IMR-90 (cell line): ENCODE results near the gene GLRX3. TPM values are rescaled to one million over a fixed set of nuclear protein-coding genes. Genes with fewer than 3 reads are reported as not detected.

Experiments used
- ATAC-seq: fragments of 200-7000 bp; cut with Tn5 transposase; 2 replicates; pipeline ENCODE4 v1.9.1; 2020; ENCODE audit warnings: low read depth, mild to moderate bottlenecking, moderate library complexity
- BruUV-seq: library from RNA; stranded (reverse); fragments of 400-500 nt; replicated peaks from 2 replicates; lab custom pipeline; 2021; lab: Mats Ljungman, UMichigan
- CTCF ChIA-PET: fragments of 300-600 bp; formaldehyde crosslinking; extraction: SDS; loops from one replicate; lab custom pipeline; 2021; ENCODE audit warnings: antibody characterized with exemption; lab: Yijun Ruan, JAX
- POLR2A ChIA-PET: fragments of 300-600 bp; sonication (Branson Sonifier 250); formaldehyde crosslinking; loops from one replicate; lab custom pipeline; 2022; ENCODE audit warnings: antibody characterized with exemption; ENCODE audit not compliant: unreplicated experiment; lab: Charles Lee
- DNase-seq: peaks from one replicate; pipeline ENCODE4 v3.0.0; 2013
- H2AFZ ChIP-seq: replicated peaks from 2 replicates; pipeline ENCODE3; 2013; ENCODE audit warnings: low read length, mild to moderate bottlenecking; ENCODE audit not compliant: poor library complexity
- H2AK5ac ChIP-seq: 2 replicates; pipeline ENCODE4 v1.6.1; 2013; ENCODE audit warnings: low read depth, low read length, inconsistent platforms
- H2AK9ac ChIP-seq: replicated peaks from 2 replicates; pipeline ENCODE3; 2013; ENCODE audit warnings: mild to moderate bottlenecking, low read depth, low read length, moderate library complexity; ENCODE audit not compliant: poor library complexity
- H2BK120ac ChIP-seq: 2 replicates; pipeline ENCODE4 v1.6.1; 2013; ENCODE audit warnings: low read depth, low read length, inconsistent platforms
- H2BK15ac ChIP-seq: 3 replicates; pipeline ENCODE4 v1.6.1; 2013; ENCODE audit warnings: low read depth, low read length, inconsistent platforms
- H2BK20ac ChIP-seq: 2 replicates; pipeline ENCODE4 v1.6.1; 2013; ENCODE audit warnings: low read depth, mild to moderate bottlenecking, inconsistent platforms, low read length, moderate library complexity
- H2BK5ac ChIP-seq: 2 replicates; pipeline ENCODE4 v1.6.1; 2013; ENCODE audit warnings: mild to moderate bottlenecking, low read depth, low read length, inconsistent platforms; ENCODE audit not compliant: poor library complexity, severe bottlenecking
- H3K14ac ChIP-seq: replicated peaks from 2 replicates; pipeline ENCODE4 v1.6.1; 2013; ENCODE audit warnings: low read depth, low read length, inconsistent platforms
- H3K18ac ChIP-seq: 2 replicates; pipeline ENCODE4 v1.6.1; 2013; ENCODE audit warnings: low read depth, low read length, control low read depth
- H3K23ac ChIP-seq: 2 replicates; pipeline ENCODE4 v1.6.1; 2013; ENCODE audit warnings: low read depth, low read length, inconsistent platforms
- H3K27ac ChIP-seq: 2 replicates; pipeline ENCODE4 v1.5.1; 2013; ENCODE audit warnings: mild to moderate bottlenecking, control low read depth, low read length; ENCODE audit not compliant: insufficient read depth
- H3K27me3 ChIP-seq: 2 replicates; pipeline ENCODE4 v1.6.1; 2013; ENCODE audit warnings: low read length; ENCODE audit not compliant: control insufficient read depth, insufficient read depth
- H3K36me3 ChIP-seq: 2 replicates; pipeline ENCODE4 v1.6.1; 2013; ENCODE audit warnings: low read length, mixed read lengths; ENCODE audit not compliant: control insufficient read depth, insufficient read depth
- H3K4ac ChIP-seq: 2 replicates; pipeline ENCODE4 v1.6.1; 2013; ENCODE audit warnings: low read depth, low read length, inconsistent platforms
- H3K4me1 ChIP-seq: 2 replicates; pipeline ENCODE4 v1.6.1; 2013; ENCODE audit warnings: low read length, mixed read lengths; ENCODE audit not compliant: control insufficient read depth, insufficient read depth
- H3K4me2 ChIP-seq: 2 replicates; pipeline ENCODE4 v1.6.1; 2013; ENCODE audit warnings: low read depth, mild to moderate bottlenecking, control low read depth, low read length, moderate library complexity
- H3K4me3 ChIP-seq: 2 replicates; pipeline ENCODE4 v1.5.1; 2013; ENCODE audit warnings: low read depth, mild to moderate bottlenecking, control low read depth, low read length, moderate library complexity; ENCODE audit not compliant: insufficient read depth
- H3K56ac ChIP-seq: 2 replicates; pipeline ENCODE4 v1.6.1; 2013; ENCODE audit warnings: low read length, inconsistent platforms; ENCODE audit not compliant: insufficient read depth; ENCODE audit errors: extremely low read depth
- H3K79me1 ChIP-seq, 2 experiments: 2 replicates each; pipeline ENCODE4 v1.6.1; 2013; ENCODE audit warnings: low read length in 2 of 2, inconsistent platforms in 1 of 2, low read depth in 1 of 2
- H3K9ac ChIP-seq: 2 replicates; pipeline ENCODE4 v1.6.1; 2013; ENCODE audit warnings: low read depth, low read length, control low read depth
- H3K9me1 ChIP-seq: 2 replicates; pipeline ENCODE4 v1.6.1; 2013; ENCODE audit warnings: low read length, inconsistent platforms; ENCODE audit not compliant: insufficient read depth
- H3K9me3 ChIP-seq: 2 replicates; pipeline ENCODE4 v1.6.1; 2013; ENCODE audit warnings: low read length; ENCODE audit not compliant: control insufficient read depth, insufficient read depth
- H4K20me1 ChIP-seq: 2 replicates; pipeline ENCODE4 v1.6.1; 2013; ENCODE audit warnings: low read length, inconsistent platforms; ENCODE audit not compliant: insufficient read depth
- H4K5ac ChIP-seq: 2 replicates; pipeline ENCODE4 v1.6.1; 2013; ENCODE audit warnings: mild to moderate bottlenecking, low read depth, low read length, control low read depth
- H4K8ac ChIP-seq, 2 experiments: 2 replicates each; pipeline ENCODE4 v1.6.1; 2013; ENCODE audit warnings: low read depth in 2 of 2, low read length in 2 of 2, control low read depth in 1 of 2, inconsistent platforms in 1 of 2
- H4K91ac ChIP-seq: 2 replicates; pipeline ENCODE4 v1.6.1; 2013; ENCODE audit warnings: low read depth, low read length, inconsistent platforms; ENCODE audit not compliant: insufficient read depth
- BHLHE40 ChIP-seq: fragments of 150-350 bp; IDR thresholded peaks from 2 replicates; pipeline ENCODE4 v1.6.1; 2016; ENCODE audit warnings: mild to moderate bottlenecking, low read depth, low read length
- ELK1 ChIP-seq: fragments of 150-350 bp; IDR thresholded peaks from 2 replicates; pipeline ENCODE4 v1.6.1; 2016; ENCODE audit warnings: low read depth, mild to moderate bottlenecking, low read length, moderate library complexity, borderline replicate concordance
- MAZ ChIP-seq: IDR thresholded peaks from 2 replicates; pipeline ENCODE4 v1.6.1; 2012; ENCODE audit warnings: low read depth, mild to moderate bottlenecking, low read length, improper control_type of control experiment, moderate library complexity, borderline replicate concordance
- MXI1 ChIP-seq: IDR thresholded peaks from 2 replicates; pipeline ENCODE4 v1.6.1; 2012; ENCODE audit warnings: low read depth, mild to moderate bottlenecking, low read length, moderate library complexity, borderline replicate concordance
- POLR2A ChIP-seq: IDR thresholded peaks from 2 replicates; pipeline ENCODE4 v1.6.1; 2012; ENCODE audit warnings: mild to moderate bottlenecking, low read depth, low read length
- RAD21 ChIP-seq: IDR thresholded peaks from 2 replicates; pipeline ENCODE4 v1.6.1; 2012; ENCODE audit warnings: low read length, improper control_type of control experiment
- RCOR1 ChIP-seq: IDR thresholded peaks from 2 replicates; pipeline ENCODE4 v1.6.1; 2012; ENCODE audit warnings: mild to moderate bottlenecking, low read length, improper control_type of control experiment; ENCODE audit not compliant: insufficient replicate concordance
- RFX5 ChIP-seq: IDR thresholded peaks from 2 replicates; pipeline ENCODE4 v1.8.0; 2012; ENCODE audit warnings: low read depth, mild to moderate bottlenecking, low read length, moderate library complexity
- SMC3 ChIP-seq: fragments of 150-350 bp; IDR thresholded peaks from 2 replicates; pipeline ENCODE4 v1.6.1; 2016; ENCODE audit warnings: low read depth, mild to moderate bottlenecking, antibody characterized with exemption, low read length, moderate library complexity
- USF2 ChIP-seq: fragments of 150-350 bp; IDR thresholded peaks from 2 replicates; pipeline ENCODE4 v1.6.1; 2017; ENCODE audit warnings: mild to moderate bottlenecking, antibody characterized with exemption, low read length, low read depth
- WGBS, 2 experiments: methylation state at CpG; one replicate each; pipeline versions ENCODE4 v1.1.5 to v1.1.7; 2013; ENCODE audit warnings: missing lambda C conversion rate in 2 of 2; ENCODE audit not compliant: insufficient read length in 1 of 2; ENCODE audit errors: extremely low coverage in 2 of 2; 5-methylcytosine and 5-hydroxymethylcytosine counted together
- dilution Hi-C: fragments of 300-500 bp; cut with HindIII; formaldehyde crosslinking; loops from one replicate; pipeline ENCODE4 v1.14.3; 2018; ENCODE audit warnings: low sequenced_read_pairs; ENCODE audit not compliant: unreplicated experiment
- in situ Hi-C: fragments of 300-500 bp; cut with MboI; formaldehyde crosslinking; loops from 3 replicates; pipeline ENCODE4 v1.14.3; 2019; ENCODE audit warnings: low sequenced_read_pairs, inconsistent platforms, mixed read lengths
- intact Hi-C: fragments of 100-400 bp; cut with micrococcal nuclease; formaldehyde crosslinking; loops from 2 replicates; pipeline ENCODE4 v1.10.0; 2022
- polyA plus RNA-seq, 3 experiments: library from polyadenylated mRNA; depleted of rRNA; stranded (reverse); fragments of >200 nt; gene quantifications; 2 replicates each; pipeline ENCODE4 v1.2.3, GENCODE V29; 2012; ENCODE audit warnings: low replicate concordance in 1 of 3
- total RNA-seq: library from RNA; depleted of rRNA; stranded (reverse); fragments of >200 nt; gene quantifications from 2 replicates; pipeline ENCODE4 v1.2.3, GENCODE V29; 2012
- TF ChIP-seq, protein P1 (sequence below): conservative IDR thresholded peaks from 2 replicates; pipeline ENCODE4 v1.5.1; 2012; ENCODE audit warnings: mild to moderate bottlenecking, low read depth, low read length, improper control_type of control experiment

Gene GLRX3
- total and polyA plus RNA-seq, 2 of the 4 experiments (the other 2 are of a cell fraction) = 78.7 to 81.7 TPM

DNA sequence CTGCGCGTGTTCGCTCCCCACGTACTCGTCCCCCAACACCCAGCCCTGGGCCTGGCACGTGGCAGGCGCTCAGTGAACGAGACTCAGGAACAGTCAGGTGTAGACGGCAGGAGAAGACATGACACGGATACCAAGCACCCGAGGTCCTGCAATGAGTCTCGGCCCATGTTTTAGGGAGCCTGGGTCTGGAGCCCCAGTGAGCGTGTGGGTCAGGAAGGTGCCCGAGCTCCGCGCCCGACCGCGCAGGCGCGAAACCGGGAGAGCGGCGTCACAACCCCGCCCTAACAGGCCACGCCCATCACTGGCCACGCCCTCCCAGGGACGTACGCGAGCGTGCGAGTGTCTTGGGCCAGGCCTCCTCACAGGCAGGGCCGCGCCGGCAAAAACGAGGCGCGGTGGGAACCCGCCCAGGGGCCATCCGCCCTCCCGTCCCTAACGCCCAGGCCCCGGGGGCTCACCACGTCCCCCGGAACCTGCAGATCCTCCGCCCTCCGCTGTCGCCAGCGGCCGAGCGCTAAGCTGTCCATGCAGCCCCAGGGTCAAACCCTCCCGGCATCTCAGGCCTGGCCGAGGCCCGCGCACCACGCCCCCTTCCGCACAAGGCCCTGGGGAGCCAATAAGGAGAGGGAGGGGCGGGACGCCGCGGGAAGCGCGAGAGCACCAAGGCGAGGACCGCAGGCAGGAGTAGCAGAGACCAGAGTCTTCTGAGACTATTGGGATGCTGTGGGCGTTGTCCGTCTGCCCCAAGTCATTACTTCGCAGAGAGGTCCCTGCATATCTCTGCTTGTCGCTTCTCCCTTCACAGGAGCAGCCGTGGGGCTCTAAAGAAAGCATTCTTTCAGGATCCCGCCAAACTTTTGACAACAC lies 25.7 kb upstream of the GLRX3 start, which contains the start of gene C10orf143:
TSS of gene C10orf143 (minus strand) at position 585 of the 867 bp plus-strand sequence. CDS start at position 527, 58 bp downstream.
- H4K20me1 ChIP-seq = no peaks in the 10 kb centered on the region
- no TSS peak for BruUV-seq
- H3K14ac ChIP-seq = peak within 1 kb of the TSS; percentile 99
- peak within 1 kb of the TSS; percentile 75 for H3K9ac ChIP-seq
- DNase-seq (peak; percentile 96), ATAC-seq (peak; percentile 91)
- peak within 1 kb of the TSS; percentile 97 for H3K4ac ChIP-seq
- ChIA-PET POLR2A (interaction anchor here (0.6 to 2.3 kb wide), 2 partner anchors 17 to 26 kb away, joined by 5 to 8 read pairs; partner anchors contain the start of gene GLRX3), CTCF (interaction anchor here (0.5 to 2.5 kb wide), 14 partner anchors 10 to 1997 kb away, joined by 3 to 10 read pairs (median 4); no protein-coding TSS in a partner anchor)
- H2BK120ac ChIP-seq = peak within 1 kb of the TSS; percentile 64
- H3K79me1 ChIP-seq = peaks cover 7 to 33% of the 10 kb centered on the region in 2 experiments
- H3K56ac ChIP-seq = peak within 1 kb of the TSS; percentile 64
- H4K91ac ChIP-seq = peak within 1 kb of the TSS; percentile 88
- peak within 1 kb of the TSS; percentile 93 to 95 for H4K8ac ChIP-seq
- H3K9me1 ChIP-seq = peaks cover 6% of the 10 kb centered on the region
- peak within 1 kb of the TSS; percentile 26; the same call in 1 of the 2 replicates for H3K18ac ChIP-seq
- H3K4me3 ChIP-seq = peak within 1 kb of the TSS; percentile 71
- intact Hi-C loops = loop anchor here (1.0 to 5.0 kb wide), 4 partner anchors 26 to 644 kb away; partner anchors contain the start of genes GLRX3 and MGMT
- peak within 1 kb of the TSS; percentile 100 for H2AFZ ChIP-seq
- peak; percentile 75 for TF ChIP-seq POLR2A
- TF ChIP-seq, protein P1, sequence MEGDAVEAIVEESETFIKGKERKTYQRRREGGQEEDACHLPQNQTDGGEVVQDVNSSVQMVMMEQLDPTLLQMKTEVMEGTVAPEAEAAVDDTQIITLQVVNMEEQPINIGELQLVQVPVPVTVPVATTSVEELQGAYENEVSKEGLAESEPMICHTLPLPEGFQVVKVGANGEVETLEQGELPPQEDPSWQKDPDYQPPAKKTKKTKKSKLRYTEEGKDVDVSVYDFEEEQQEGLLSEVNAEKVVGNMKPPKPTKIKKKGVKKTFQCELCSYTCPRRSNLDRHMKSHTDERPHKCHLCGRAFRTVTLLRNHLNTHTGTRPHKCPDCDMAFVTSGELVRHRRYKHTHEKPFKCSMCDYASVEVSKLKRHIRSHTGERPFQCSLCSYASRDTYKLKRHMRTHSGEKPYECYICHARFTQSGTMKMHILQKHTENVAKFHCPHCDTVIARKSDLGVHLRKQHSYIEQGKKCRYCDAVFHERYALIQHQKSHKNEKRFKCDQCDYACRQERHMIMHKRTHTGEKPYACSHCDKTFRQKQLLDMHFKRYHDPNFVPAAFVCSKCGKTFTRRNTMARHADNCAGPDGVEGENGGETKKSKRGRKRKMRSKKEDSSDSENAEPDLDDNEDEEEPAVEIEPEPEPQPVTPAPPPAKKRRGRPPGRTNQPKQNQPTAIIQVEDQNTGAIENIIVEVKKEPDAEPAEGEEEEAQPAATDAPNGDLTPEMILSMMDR = no peak
- no peak for TF ChIP-seq RFX5
- peak; percentile 84 for TF ChIP-seq USF2
- TF ChIP-seq MXI1 = peak; percentile 55; the same call in 1 of the 2 replicates
- peak; percentile 31; the same call in 1 of the 2 replicates for TF ChIP-seq MAZ
- no peak for TF ChIP-seq RAD21
- no peak for TF ChIP-seq ELK1
- TF ChIP-seq SMC3 = no peak
- no peak for TF ChIP-seq RCOR1
- 0 out of 2 replicates have a peak, but pooled peaks have one; percentile 13 for TF ChIP-seq BHLHE40
- in situ Hi-C loops = no loop called here
- H3K27me3 ChIP-seq = no peaks in the 10 kb centered on the region
- no peaks in the 10 kb centered on the region for H3K4me1 ChIP-seq
- peak within 1 kb of the TSS; percentile 81 for H3K27ac ChIP-seq
- no peak within 1 kb of the TSS for H2BK20ac ChIP-seq
- peak within 1 kb of the TSS; percentile 60 for H4K5ac ChIP-seq
- dilution Hi-C loops = no loop called here
- peak within 1 kb of the TSS; percentile 71 for H2BK5ac ChIP-seq
- H2AK5ac ChIP-seq = peak within 1 kb of the TSS; percentile 74
- H3K36me3 ChIP-seq = no peaks in the 10 kb centered on the region
- H3K9me3 ChIP-seq = no peaks in the 10 kb centered on the region
- H3K23ac ChIP-seq = peak within 1 kb of the TSS; percentile 84
- WGBS, 2 experiments = 0% methylated on average over 12 of the region's 71 CpGs; no CpG with 5 or more reads in 1 of the 2 experiments
- peak within 1 kb of the TSS; percentile 95 for H3K4me2 ChIP-seq
- peak within 1 kb of the TSS; percentile 77; the same call in 1 of the 3 replicates for H2BK15ac ChIP-seq
- H2AK9ac ChIP-seq = peak within 1 kb of the TSS; percentile 80
